ENCODE results near the gene RASD1. TPM values are rescaled to one million over a fixed set of nuclear protein-coding genes. Genes with fewer than 3 reads are reported as not detected.
"Not testable (repeated sequence)": the region's sequence is repeated elsewhere in the genome, so short reads cannot be mapped to it uniquely, and the experiment has no call there.

RASD1 gene
- total RNA-seq, 1 donor from 2014 or later: 0.31 TPM

DNA sequence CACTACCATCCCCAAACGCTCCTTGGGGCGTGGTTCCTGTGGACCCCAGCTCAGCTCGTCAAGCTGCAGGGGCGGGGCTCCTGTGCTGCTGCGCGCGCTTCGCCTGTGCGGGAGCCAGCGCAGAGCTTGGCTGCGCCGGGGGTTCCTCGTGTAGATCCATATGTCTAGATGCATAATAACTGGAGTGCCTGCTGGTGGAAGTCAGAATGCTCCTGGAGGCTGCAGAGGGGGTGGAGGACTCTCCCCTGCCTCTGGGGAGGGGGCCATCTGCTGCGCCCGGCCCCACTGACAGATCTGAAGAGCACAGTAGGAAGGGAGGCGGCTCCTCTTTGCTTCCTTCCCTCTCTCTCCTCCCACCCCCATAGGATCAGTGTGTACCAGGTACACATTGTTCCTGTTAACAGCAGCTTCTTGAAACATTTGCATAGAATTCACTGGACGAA is 4.6 kb downstream of the RASD1 start:
- Mint-ChIP-seq H3K9me3 (ENCODE audit: unreplicated experiment) (no peaks in the 10 kb centered on the region), H3K36me3 (ENCODE audit: low read depth, unreplicated experiment) (peaks cover 23% of the 10 kb centered on the region), H3K4me1 (ENCODE audit: unreplicated experiment) (peaks cover 6% of the 10 kb centered on the region), H3K4me3 (ENCODE audit: unreplicated experiment) (no peak overlapping the region), H3K27ac (ENCODE audit: unreplicated experiment) (no peak overlapping the region), H3K27me3 (ENCODE audit: unreplicated experiment) (peaks cover 10% of the 10 kb centered on the region)
- TF ChIP-seq, protein P1, sequence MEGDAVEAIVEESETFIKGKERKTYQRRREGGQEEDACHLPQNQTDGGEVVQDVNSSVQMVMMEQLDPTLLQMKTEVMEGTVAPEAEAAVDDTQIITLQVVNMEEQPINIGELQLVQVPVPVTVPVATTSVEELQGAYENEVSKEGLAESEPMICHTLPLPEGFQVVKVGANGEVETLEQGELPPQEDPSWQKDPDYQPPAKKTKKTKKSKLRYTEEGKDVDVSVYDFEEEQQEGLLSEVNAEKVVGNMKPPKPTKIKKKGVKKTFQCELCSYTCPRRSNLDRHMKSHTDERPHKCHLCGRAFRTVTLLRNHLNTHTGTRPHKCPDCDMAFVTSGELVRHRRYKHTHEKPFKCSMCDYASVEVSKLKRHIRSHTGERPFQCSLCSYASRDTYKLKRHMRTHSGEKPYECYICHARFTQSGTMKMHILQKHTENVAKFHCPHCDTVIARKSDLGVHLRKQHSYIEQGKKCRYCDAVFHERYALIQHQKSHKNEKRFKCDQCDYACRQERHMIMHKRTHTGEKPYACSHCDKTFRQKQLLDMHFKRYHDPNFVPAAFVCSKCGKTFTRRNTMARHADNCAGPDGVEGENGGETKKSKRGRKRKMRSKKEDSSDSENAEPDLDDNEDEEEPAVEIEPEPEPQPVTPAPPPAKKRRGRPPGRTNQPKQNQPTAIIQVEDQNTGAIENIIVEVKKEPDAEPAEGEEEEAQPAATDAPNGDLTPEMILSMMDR (IDR thresholded peaks at IDR 0.05; ENCODE audit: unreplicated experiment): no peak
- DNase-seq (ENCODE audit: low spot score): no peak

- H3K9me3 Mint-ChIP-seq (ENCODE audit: unreplicated experiment): no peaks in the 10 kb centered on the region
- peaks cover 10% of the 10 kb centered on the region for H3K27me3 Mint-ChIP-seq (ENCODE audit: unreplicated experiment)
- no peak for DNase-seq (ENCODE audit: low spot score)
- no peak overlapping the region for H3K4me3 Mint-ChIP-seq (ENCODE audit: unreplicated experiment)
- peaks cover 6% of the 10 kb centered on the region for H3K4me1 Mint-ChIP-seq (ENCODE audit: unreplicated experiment)
- H3K27ac Mint-ChIP-seq (ENCODE audit: unreplicated experiment): no peak overlapping the region
- TF ChIP-seq, protein P1 (IDR thresholded peaks at IDR 0.05; ENCODE audit: unreplicated experiment): no peak
- peaks cover 23% of the 10 kb centered on the region for H3K36me3 Mint-ChIP-seq (ENCODE audit: low read depth, unreplicated experiment)
These were observed 5.1 kb downstream of the RASD1 start for GRCh38 chr17:17491031-17491471.

- no peak overlapping the region for H3K4me3 Mint-ChIP-seq (ENCODE audit: unreplicated experiment)
- no peak for DNase-seq (ENCODE audit: low spot score)
- TF ChIP-seq, protein P1 (IDR thresholded peaks at IDR 0.05; ENCODE audit: unreplicated experiment): no peak
- peaks cover 8% of the 10 kb centered on the region for H3K4me1 Mint-ChIP-seq (ENCODE audit: unreplicated experiment)
- H3K9me3 Mint-ChIP-seq (ENCODE audit: unreplicated experiment): no peaks in the 10 kb centered on the region
- peaks cover 6% of the 10 kb centered on the region for H3K27me3 Mint-ChIP-seq (ENCODE audit: unreplicated experiment)
- H3K36me3 Mint-ChIP-seq (ENCODE audit: low read depth, unreplicated experiment): peaks cover 30% of the 10 kb centered on the region
- no peak overlapping the region for H3K27ac Mint-ChIP-seq (ENCODE audit: unreplicated experiment)
These were observed 8.2 kb downstream of the RASD1 start for GRCh38 chr17:17487998-17488397.

GRCh38 chr17:17486416-17486815 is 9.8 kb downstream of the RASD1 start:
- H3K36me3 Mint-ChIP-seq (ENCODE audit: low read depth, unreplicated experiment): peaks cover 18% of the 10 kb centered on the region
- not testable (repeated sequence) for H3K9me3 Mint-ChIP-seq (ENCODE audit: unreplicated experiment); H3K27me3 Mint-ChIP-seq (ENCODE audit: unreplicated experiment); DNase-seq (ENCODE audit: low spot score); H3K4me1 Mint-ChIP-seq (ENCODE audit: unreplicated experiment); H3K27ac Mint-ChIP-seq (ENCODE audit: unreplicated experiment); H3K4me3 Mint-ChIP-seq (ENCODE audit: unreplicated experiment)

GRCh38 chr17:17485420-17485819 is 10.8 kb downstream of the RASD1 start:
- H3K4me1 Mint-ChIP-seq (ENCODE audit: unreplicated experiment): peaks cover 10% of the 10 kb centered on the region
- TF ChIP-seq, protein P1 (IDR thresholded peaks at IDR 0.05; ENCODE audit: unreplicated experiment): no peak
- H3K36me3 Mint-ChIP-seq (ENCODE audit: low read depth, unreplicated experiment): peaks cover 18% of the 10 kb centered on the region

More at GRCh38 chr17:17485420-17485819, 10.8 kb downstream of the RASD1 start:
- no peak overlapping the region for H3K27ac Mint-ChIP-seq (ENCODE audit: unreplicated experiment)
- DNase-seq (ENCODE audit: low spot score): no peak
- H3K27me3 Mint-ChIP-seq (ENCODE audit: unreplicated experiment): peaks cover 6% of the 10 kb centered on the region
- peak overlapping the region; percentile 57 for H3K4me3 Mint-ChIP-seq (ENCODE audit: unreplicated experiment)
- H3K9me3 Mint-ChIP-seq (ENCODE audit: unreplicated experiment): no peaks in the 10 kb centered on the region
